Trophoblast cell (in vitro differentiated cells and primary cell): Measurements from ENCODE around the gene PRKAR2A.

Experiments
- DNase-seq, 2 donors: peaks; one replicate each; pipeline ENCODE4 v3.0.0-alpha.2; 2016
- H2AFZ ChIP-seq: 2 replicates; pipeline ENCODE4 v1.6.1; 2013; ENCODE audit warnings: low read length, moderate library complexity, mild to moderate bottlenecking; ENCODE audit not compliant: insufficient read depth, poor library complexity
- H2AK5ac ChIP-seq: 2 replicates; pipeline ENCODE4 v1.6.1; 2013; ENCODE audit warnings: mild to moderate bottlenecking, low read length
- H2BK120ac ChIP-seq: 2 replicates; pipeline ENCODE4 v1.6.1; 2013; ENCODE audit warnings: low read length, mild to moderate bottlenecking, moderate library complexity; ENCODE audit not compliant: insufficient read depth, poor library complexity
- H2BK12ac ChIP-seq: 2 replicates; pipeline ENCODE4 v1.6.1; 2013; ENCODE audit warnings: mild to moderate bottlenecking, low read length, moderate library complexity
- H2BK5ac ChIP-seq: 2 replicates; pipeline ENCODE4 v1.6.1; 2013; ENCODE audit warnings: low read length, low read depth, moderate library complexity, mild to moderate bottlenecking; ENCODE audit not compliant: poor library complexity
- H3K14ac ChIP-seq: 2 replicates; pipeline ENCODE4 v1.6.1; 2013; ENCODE audit warnings: mild to moderate bottlenecking, low read length
- H3K18ac ChIP-seq: 2 replicates; pipeline ENCODE4 v1.6.1; 2013; ENCODE audit warnings: mild to moderate bottlenecking, low read length
- H3K23ac ChIP-seq: 2 replicates; pipeline ENCODE4 v1.6.1; 2013; ENCODE audit warnings: low read length
- H3K27ac ChIP-seq: 2 replicates; pipeline ENCODE4 v1.5.1; 2013; ENCODE audit warnings: low read depth, mild to moderate bottlenecking, inconsistent platforms, low read length, moderate library complexity
- H3K27me3 ChIP-seq: 2 replicates; pipeline ENCODE4 v1.6.1; 2013; ENCODE audit warnings: inconsistent platforms, mild to moderate bottlenecking, low read length, moderate library complexity; ENCODE audit not compliant: insufficient read depth
- H3K36me3 ChIP-seq, 2 experiments: 1 replicate in 1 of 2; 2 replicates in 1 of 2; pipeline ENCODE4 v1.6.1; 2013; ENCODE audit warnings: low read length in 2 of 2, mild to moderate bottlenecking in 2 of 2, moderate library complexity in 1 of 2; ENCODE audit not compliant: insufficient read depth in 2 of 2, control insufficient read depth in 1 of 2
- H3K4ac ChIP-seq: 2 replicates; pipeline ENCODE4 v1.6.1; 2013; ENCODE audit warnings: low read depth, mild to moderate bottlenecking, low read length, moderate library complexity
- H3K4me1 ChIP-seq, 2 experiments: 1 replicate in 1 of 2; 2 replicates in 1 of 2; pipeline ENCODE4 v1.6.1; 2013; ENCODE audit warnings: low read length in 2 of 2, mild to moderate bottlenecking in 2 of 2, moderate library complexity in 1 of 2; ENCODE audit not compliant: insufficient read depth in 2 of 2, control insufficient read depth in 1 of 2
- H3K4me2 ChIP-seq: 2 replicates; pipeline ENCODE4 v1.6.1; 2013; ENCODE audit warnings: inconsistent platforms, mild to moderate bottlenecking, low read length, moderate library complexity
- H3K4me3 ChIP-seq: 2 replicates; pipeline ENCODE4 v1.5.1; 2013; ENCODE audit warnings: mild to moderate bottlenecking, low read depth, low read length, inconsistent platforms
- H3K79me1 ChIP-seq: one replicate; pipeline ENCODE4 v1.6.1; 2013; ENCODE audit warnings: low read length
- H3K79me2 ChIP-seq: 2 replicates; pipeline ENCODE4 v1.6.1; 2013; ENCODE audit warnings: low read length, mild to moderate bottlenecking; ENCODE audit not compliant: control insufficient read depth, insufficient read depth, poor library complexity
- H3K9ac ChIP-seq: 2 replicates; pipeline ENCODE4 v1.6.1; 2013; ENCODE audit warnings: mild to moderate bottlenecking, low read length
- H3K9me3 ChIP-seq: 2 replicates; pipeline ENCODE4 v1.6.1; 2013; ENCODE audit warnings: low read depth, mild to moderate bottlenecking, control low read depth, inconsistent platforms, low read length; ENCODE audit not compliant: insufficient read depth
- H4K12ac ChIP-seq: 2 replicates; pipeline ENCODE4 v1.6.1; 2013; ENCODE audit warnings: low read depth, mild to moderate bottlenecking, low read length, moderate library complexity
- H4K8ac ChIP-seq: 2 replicates; pipeline ENCODE4 v1.6.1; 2013; ENCODE audit warnings: low read depth, mild to moderate bottlenecking, low read length, moderate library complexity
- H4K91ac ChIP-seq: one replicate; pipeline ENCODE4 v1.6.1; 2013; ENCODE audit warnings: low read depth, mild to moderate bottlenecking, low read length, moderate library complexity
- WGBS: extraction: QIAGEN DNeasy Blood & Tissue Kit; methylation state at CpG from one replicate; pipeline ENCODE4 v1.1.7; 2013; ENCODE audit warnings: missing lambda C conversion rate; ENCODE audit not compliant: insufficient read length, insufficient coverage; ENCODE audit errors: extremely low coverage; 5-methylcytosine and 5-hydroxymethylcytosine counted together

Gene PRKAR2A

GRCh38 chr3:48885753-48886152 lies 38.1 kb upstream of the PRKAR2A start:
- DNase-seq = no peak
- Histone ChIP-seq H4K12ac (no peak overlapping the region), H2BK120ac (no peak overlapping the region), H3K4me1 (no peaks in the 10 kb centered on the region), H2AFZ (no peak overlapping the region), H3K79me2 (no peaks in the 10 kb centered on the region), H3K9ac (no peak overlapping the region), H3K4ac (no peak overlapping the region), H3K9me3 (no peaks in the 10 kb centered on the region), H3K36me3 (no peaks in the 10 kb centered on the region), H3K14ac (no peak overlapping the region), H3K4me3 (no peak overlapping the region), H3K18ac (no peak overlapping the region), H2BK5ac (no peak overlapping the region), H3K27ac (no peak overlapping the region), H3K79me1 (no peaks in the 10 kb centered on the region), H4K91ac (no peak overlapping the region), H2BK12ac (no peak overlapping the region), H3K27me3 (no peaks in the 10 kb centered on the region), H4K8ac (no peak overlapping the region), H3K23ac (no peak overlapping the region), H2AK5ac (no peak overlapping the region), H3K4me2 (no peak overlapping the region)

DNA sequence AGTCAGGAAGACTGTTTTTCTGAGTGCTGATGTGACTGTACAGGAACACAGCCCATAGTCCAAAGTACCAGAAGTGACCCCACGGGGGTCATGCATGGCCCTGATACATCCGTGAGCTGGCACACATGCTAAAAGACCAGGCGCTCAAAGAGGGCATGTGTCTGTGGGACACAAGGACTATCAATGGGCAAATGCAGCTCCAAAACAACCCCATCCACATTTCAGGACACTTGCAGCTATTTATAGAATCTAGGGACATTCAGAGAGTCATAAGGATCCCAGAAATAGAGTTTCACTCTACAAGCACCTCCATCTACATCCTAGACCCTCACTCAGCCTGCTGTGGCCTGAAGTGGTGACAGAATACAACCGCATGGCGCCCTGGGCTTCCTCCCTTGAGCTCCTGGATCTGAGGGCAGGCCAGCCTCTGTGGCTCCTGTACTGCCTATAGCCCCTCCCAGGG lies 34.0 kb upstream of the PRKAR2A start:
- no CpG with 5 or more reads among the region's 5 CpGs for WGBS
- H3K9me3 ChIP-seq = no peaks in the 10 kb centered on the region
- no peak overlapping the region for H3K14ac ChIP-seq
- no peak overlapping the region for H3K4me2 ChIP-seq
- no peak overlapping the region for H4K12ac ChIP-seq
- H2AFZ ChIP-seq = no peak overlapping the region
- H3K79me1 ChIP-seq = no peaks in the 10 kb centered on the region
- H3K9ac ChIP-seq = no peak overlapping the region
- no peak overlapping the region for H3K18ac ChIP-seq
- no peak overlapping the region for H3K4me3 ChIP-seq
- H2BK5ac ChIP-seq = no peak overlapping the region
- H3K4me1 ChIP-seq = no peaks in the 10 kb centered on the region
- no peak overlapping the region for H4K8ac ChIP-seq
- H3K27me3 ChIP-seq = no peaks in the 10 kb centered on the region
- H2BK120ac ChIP-seq = no peak overlapping the region
- H2BK12ac ChIP-seq = no peak overlapping the region
- no peak for DNase-seq
- H3K79me2 ChIP-seq = no peaks in the 10 kb centered on the region
- H3K27ac ChIP-seq = no peak overlapping the region
- no peak overlapping the region for H4K91ac ChIP-seq
- H3K23ac ChIP-seq = no peak overlapping the region
- H3K4ac ChIP-seq = no peak overlapping the region
- H3K36me3 ChIP-seq = no peaks in the 10 kb centered on the region
- no peak overlapping the region for H2AK5ac ChIP-seq

DNA sequence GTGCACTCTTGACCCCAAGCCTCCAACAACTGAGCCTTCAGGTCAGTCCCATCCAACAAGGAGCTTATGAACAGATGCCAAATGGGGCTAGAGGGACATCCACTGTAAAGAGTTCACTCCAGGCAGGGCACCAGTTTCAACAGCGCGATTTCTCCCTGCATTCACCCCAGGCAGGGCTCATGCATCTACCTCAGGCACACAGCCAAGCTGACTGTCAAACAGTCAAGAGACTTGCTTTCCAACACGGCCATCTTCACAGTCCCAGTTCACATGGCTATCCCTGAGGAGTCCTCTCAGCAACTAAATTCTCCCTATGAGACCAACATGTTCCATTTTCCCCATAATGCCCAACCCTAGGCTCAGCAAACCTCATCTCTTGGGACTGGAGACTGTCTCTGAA lies 33.3 kb upstream of the PRKAR2A start:
- Histone ChIP-seq H3K4me3 (no peak overlapping the region), H3K9ac (no peak overlapping the region), H3K9me3 (no peaks in the 10 kb centered on the region), H3K27me3 (no peaks in the 10 kb centered on the region), H2AK5ac (no peak overlapping the region), H3K79me1 (no peaks in the 10 kb centered on the region), H2BK12ac (no peak overlapping the region), H3K18ac (no peak overlapping the region), H2BK120ac (no peak overlapping the region), H3K14ac (no peak overlapping the region), H2AFZ (no peak overlapping the region), H3K4ac (no peak overlapping the region), H3K36me3 (no peaks in the 10 kb centered on the region), H3K27ac (no peak overlapping the region), H4K12ac (no peak overlapping the region), H3K23ac (no peak overlapping the region), H3K4me2 (no peak overlapping the region), H4K91ac (no peak overlapping the region), H3K79me2 (no peaks in the 10 kb centered on the region), H3K4me1 (no peaks in the 10 kb centered on the region), H4K8ac (no peak overlapping the region), H2BK5ac (no peak overlapping the region)
- no CpG with 5 or more reads among the region's 3 CpGs for WGBS
- no peak for DNase-seq

- H3K14ac ChIP-seq = no peak overlapping the region
- H3K79me1 ChIP-seq = no peaks in the 10 kb centered on the region
- no peak overlapping the region for H2AK5ac ChIP-seq
- no peaks in the 10 kb centered on the region for H3K27me3 ChIP-seq
- DNase-seq = no peak
- no peak overlapping the region for H4K91ac ChIP-seq
- H3K79me2 ChIP-seq = no peaks in the 10 kb centered on the region
- no peak overlapping the region for H2BK120ac ChIP-seq
- H3K9me3 ChIP-seq = no peaks in the 10 kb centered on the region
- no peak overlapping the region for H2BK12ac ChIP-seq
- WGBS = no CpG with 5 or more reads among the region's 6 CpGs
- H3K23ac ChIP-seq = no peak overlapping the region
- no peaks in the 10 kb centered on the region for H3K4me1 ChIP-seq
- H4K12ac ChIP-seq = no peak overlapping the region
- no peak overlapping the region for H3K4me2 ChIP-seq
- no peak overlapping the region for H3K9ac ChIP-seq
- no peak overlapping the region for H2AFZ ChIP-seq
- H3K18ac ChIP-seq = no peak overlapping the region
- no peak overlapping the region for H3K4me3 ChIP-seq
- no peak overlapping the region for H3K4ac ChIP-seq
- H2BK5ac ChIP-seq = no peak overlapping the region
- no peak overlapping the region for H4K8ac ChIP-seq
- H3K27ac ChIP-seq = no peak overlapping the region
- no peaks in the 10 kb centered on the region for H3K36me3 ChIP-seq
These were observed 32.3 kb upstream of the PRKAR2A start for GRCh38 chr3:48879994-48880377.
